GM12874 (cell line): ENCODE results near the gene SPRN.

Experiments
- TF ChIP-seq, protein P1 (sequence below): IDR thresholded peaks from 2 replicates; pipeline ENCODE4 v1.5.1; 2011; ENCODE audit warnings: low read depth, mild to moderate bottlenecking, control low read depth, low read length, moderate library complexity; ENCODE audit not compliant: insufficient read depth

Gene SPRN

DNA sequence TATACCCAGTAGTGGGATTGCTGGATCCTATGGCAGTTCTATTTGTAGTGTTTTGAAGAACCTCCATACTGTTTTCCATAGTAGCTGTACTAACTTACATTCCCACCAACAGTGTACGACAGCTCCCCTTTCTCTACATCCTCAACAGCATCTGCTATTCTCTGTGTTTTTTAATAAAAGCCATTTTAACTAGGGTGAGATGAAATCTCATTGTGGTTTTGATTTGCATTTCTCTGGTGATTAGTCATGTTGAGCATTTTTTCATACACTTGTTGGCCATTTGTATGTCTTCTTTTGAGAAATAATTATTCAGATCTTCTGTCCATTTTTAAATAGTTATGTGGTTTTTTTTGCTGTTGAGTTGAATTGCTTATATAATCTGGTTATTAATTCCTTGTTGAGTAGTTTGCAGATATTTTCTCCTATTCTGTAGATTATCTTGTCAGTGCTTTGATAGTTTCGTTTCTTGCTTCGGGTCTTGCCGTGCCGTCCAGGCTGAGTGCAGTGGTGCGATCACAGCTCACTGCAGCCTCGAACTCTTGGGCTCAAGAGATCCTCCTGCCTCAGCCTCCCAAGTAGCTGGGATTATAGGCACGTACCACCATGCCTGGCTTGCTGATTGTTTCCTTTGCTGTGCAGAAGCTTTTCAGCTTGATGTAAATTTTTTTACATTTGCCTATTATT, 18.4 kb downstream of the SPRN start:
- TF ChIP-seq, protein P1, sequence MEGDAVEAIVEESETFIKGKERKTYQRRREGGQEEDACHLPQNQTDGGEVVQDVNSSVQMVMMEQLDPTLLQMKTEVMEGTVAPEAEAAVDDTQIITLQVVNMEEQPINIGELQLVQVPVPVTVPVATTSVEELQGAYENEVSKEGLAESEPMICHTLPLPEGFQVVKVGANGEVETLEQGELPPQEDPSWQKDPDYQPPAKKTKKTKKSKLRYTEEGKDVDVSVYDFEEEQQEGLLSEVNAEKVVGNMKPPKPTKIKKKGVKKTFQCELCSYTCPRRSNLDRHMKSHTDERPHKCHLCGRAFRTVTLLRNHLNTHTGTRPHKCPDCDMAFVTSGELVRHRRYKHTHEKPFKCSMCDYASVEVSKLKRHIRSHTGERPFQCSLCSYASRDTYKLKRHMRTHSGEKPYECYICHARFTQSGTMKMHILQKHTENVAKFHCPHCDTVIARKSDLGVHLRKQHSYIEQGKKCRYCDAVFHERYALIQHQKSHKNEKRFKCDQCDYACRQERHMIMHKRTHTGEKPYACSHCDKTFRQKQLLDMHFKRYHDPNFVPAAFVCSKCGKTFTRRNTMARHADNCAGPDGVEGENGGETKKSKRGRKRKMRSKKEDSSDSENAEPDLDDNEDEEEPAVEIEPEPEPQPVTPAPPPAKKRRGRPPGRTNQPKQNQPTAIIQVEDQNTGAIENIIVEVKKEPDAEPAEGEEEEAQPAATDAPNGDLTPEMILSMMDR: no peak

DNA sequence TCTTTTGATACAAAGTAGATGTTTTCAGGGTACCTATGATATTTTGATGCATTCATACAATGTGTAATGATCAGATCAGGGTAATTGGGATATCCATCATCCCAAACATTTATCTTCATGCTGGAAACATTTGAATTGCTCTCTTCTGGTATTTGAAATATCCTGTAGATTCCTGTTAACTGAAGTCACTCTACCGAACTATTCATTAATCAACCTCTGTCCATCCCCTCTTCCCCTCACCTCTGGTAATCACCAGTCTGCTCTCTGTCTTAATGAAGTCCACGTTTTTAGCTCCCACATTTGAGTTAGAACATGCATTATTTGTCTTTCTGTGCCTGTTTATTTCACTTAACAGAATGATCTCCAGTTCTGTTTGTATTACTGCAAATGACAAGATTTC, 19.2 kb downstream of the SPRN start:
- TF ChIP-seq, protein P1: no peak

DNA sequence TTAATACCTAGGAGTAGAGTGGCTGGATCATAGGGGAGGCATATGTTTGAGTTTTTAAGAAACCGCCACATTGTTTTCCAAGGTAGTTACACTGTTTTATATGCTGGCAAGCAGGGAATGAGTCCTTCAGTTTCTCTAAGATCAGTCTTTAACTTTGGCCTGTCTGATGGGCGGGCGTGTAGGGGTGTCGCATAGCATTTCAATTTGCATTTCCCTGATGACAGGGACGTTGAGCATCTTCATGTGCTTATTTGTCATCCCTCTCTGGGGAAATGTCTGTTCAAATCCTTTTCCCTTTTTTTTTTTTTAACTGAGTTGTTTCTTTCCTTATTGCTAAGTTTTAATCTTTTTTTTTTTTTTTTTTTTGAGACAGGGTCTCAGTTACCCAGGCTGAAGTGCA, 20.6 kb downstream of the SPRN start:
- TF ChIP-seq, protein P1: no peak

DNA sequence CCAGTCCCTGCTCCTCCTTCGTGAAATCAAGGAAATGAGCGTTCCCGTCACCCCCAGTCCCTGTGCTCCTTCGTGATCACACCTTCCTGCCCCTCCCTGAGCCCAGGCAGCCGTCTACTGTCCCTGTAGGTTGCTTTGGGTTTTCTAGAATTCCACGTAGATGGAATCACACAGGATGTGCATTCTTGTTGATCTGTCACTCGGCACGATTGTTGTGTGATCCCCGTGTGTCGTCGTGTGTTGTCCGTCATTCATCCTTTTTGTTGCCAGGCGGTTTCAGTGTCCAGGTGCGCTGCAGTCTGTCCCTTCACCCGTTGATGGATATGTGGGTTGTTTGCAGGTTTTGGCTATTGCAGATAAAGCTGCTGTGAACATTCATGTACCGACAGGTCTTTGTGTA, 21.1 kb downstream of the SPRN start:
- TF ChIP-seq, protein P1: no peak

DNA sequence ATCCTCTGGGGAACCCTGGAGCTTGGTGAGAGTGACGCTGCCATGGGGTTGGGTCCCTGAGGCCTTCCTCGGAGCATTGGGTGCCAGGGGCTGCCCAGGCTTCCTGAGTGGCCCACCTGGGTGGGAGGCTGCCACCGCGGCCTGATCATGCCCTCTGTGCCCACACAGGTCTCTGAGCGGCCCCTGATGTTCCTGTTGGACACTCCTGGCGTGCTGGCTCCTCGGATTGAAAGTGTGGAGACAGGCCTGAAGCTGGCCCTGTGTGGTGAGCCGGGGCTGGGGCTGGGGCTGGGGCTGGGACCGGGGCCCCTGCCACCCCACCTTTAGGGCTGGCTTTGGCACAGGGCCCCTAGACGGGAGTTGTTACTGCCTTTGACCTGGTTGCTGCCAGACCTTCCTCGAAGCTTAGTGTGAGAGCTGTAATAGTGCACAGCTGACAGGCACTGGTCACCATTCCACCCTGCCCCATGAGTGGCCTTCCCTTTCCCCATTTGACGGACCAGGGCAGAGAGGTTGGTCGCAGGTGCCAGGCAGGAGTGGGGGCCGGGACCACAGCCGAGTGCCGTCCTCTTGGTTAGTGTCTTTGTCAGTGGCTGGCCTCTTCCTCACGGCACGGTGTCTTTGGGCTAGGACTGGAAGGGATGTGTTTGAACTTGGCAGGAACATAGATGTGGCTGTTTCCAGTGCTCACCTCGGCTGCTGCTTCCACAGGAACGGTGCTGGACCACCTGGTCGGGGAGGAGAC, 22.3 kb downstream of the SPRN start:
- TF ChIP-seq, protein P1: no peak

DNA sequence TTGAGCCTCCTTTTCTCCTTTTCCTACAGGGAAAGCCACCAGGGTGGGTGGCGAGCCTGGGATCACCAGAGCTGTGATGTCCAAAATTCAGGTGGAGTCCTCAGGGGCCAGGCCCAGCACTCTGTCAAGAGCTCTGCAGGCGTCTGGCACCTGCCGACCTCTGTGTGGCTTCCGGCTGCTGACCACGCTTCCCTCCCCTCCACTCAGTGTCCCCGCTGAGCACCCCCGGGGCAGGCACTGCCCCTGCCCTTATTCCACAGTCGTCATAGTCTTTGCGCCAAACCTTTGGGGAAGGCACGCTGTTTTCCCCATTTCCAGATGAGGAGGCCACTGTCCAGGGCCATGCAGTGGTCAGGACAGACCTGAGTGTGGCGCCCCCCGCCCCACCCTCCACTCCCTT, 22.9 kb downstream of the SPRN start:
- TF ChIP-seq, protein P1: no peak

DNA sequence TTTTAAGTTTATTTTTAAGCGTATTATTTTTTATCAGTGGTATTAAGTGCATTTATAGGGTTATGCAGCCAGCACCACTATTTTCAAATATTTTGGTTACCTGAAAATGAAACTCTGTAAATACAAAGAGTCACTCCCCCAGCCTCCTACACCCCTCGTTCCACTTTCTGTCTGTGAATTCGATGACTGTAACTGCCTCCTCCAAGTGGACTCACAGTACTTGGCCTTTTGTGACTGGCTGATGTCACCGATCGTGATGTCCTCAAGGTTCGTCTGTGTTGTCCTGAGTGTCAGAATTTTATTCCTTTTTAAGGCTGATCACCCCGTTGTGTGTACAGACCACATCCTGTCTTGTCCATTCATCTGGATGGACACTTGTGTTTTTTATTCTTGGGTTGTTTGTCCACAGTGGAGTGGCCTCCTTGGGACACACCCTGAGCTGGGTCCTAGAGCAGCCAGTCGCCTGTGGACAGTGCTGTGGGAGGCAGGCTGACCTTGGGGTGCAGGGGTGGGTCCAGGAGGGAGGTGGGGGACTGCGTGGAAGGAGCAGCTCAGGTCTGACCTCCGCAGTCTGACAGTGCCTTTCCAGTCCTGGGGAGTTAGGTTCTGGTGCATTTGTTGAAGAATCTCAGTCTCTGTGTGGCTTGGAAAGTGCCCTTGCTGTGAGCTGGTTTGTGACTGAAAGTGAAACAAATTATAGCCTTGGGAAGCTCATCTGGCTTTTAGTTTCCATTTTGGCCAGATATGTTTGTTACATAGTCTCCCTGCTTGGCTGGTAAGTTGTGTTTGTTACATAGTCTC, 23.6 kb downstream of the SPRN start:
- TF ChIP-seq, protein P1: no peak
